ENCODE results near the gene P2RY6. TPM values are rescaled to one million over a fixed set of nuclear protein-coding genes. Genes with fewer than 3 reads are reported as not detected.

The P2RY6 gene
- total RNA-seq, 5 donors from 2014 or later (not counting 1 experiment from before 2014, with no cell fraction given) = 1.4 TPM; not detected in 4

- no peak overlapping the region for H3K4me3 Mint-ChIP-seq
- Histone ChIP-seq H3K36me3 (ENCODE audit: control insufficient read depth in 2 of 2, extremely low read depth in 1 of 2, insufficient read depth in 1 of 2, low read length in 1 of 2) (no peaks in the 10 kb centered on the region), H3K27me3 (replicated peaks in 1 of 2; ENCODE audit: control insufficient read depth in 2 of 2, extremely low read depth in 1 of 2, insufficient read depth in 2 of 2, low read length in 1 of 2) (peaks cover 0 to 26% of the 10 kb centered on the region in 2 experiments), H3K27ac (ENCODE audit: low read length) (no peak overlapping the region), H3K4me3 (ENCODE audit: control insufficient read depth in 1 of 2, extremely low read depth in 1 of 2, low read length in 1 of 2) (no peak overlapping the region), H3K4me1 (ENCODE audit: control insufficient read depth in 1 of 2, extremely low read depth in 1 of 2, insufficient read depth in 2 of 2, low read length in 2 of 2) (peaks cover 0 to 6% of the 10 kb centered on the region in 2 experiments), H3K9me3 (no peaks in the 10 kb centered on the region)
- ATAC-seq (replicated peaks in 1 of 4) (no peak), DNase-seq (no peak)
- 71% methylated on average over 5 of the region's 10 CpGs for WGBS (ENCODE audit: insufficient coverage)
- no peaks in the 10 kb centered on the region for H3K9me3 Mint-ChIP-seq
- peaks cover 0 to 8% of the 10 kb centered on the region in 2 donors for H3K27me3 Mint-ChIP-seq
- H3K4me1 Mint-ChIP-seq = peaks cover 0 to 5% (median 3%) of the 10 kb centered on the region in 3 donors
- no peak overlapping the region for H3K27ac Mint-ChIP-seq
- ChIA-PET POLR2A (no interaction called here), CTCF (no interaction called here)
- H3K36me3 Mint-ChIP-seq = no peaks in the 10 kb centered on the region
Measured at GRCh38 chr11:73237471-73238290, 34.5 kb upstream of the P2RY6 start.

- ChIA-PET POLR2A (no interaction called here), CTCF (no interaction called here)
- no peak for DNase-seq
- Mint-ChIP-seq H3K36me3 (no peaks in the 10 kb centered on the region), H3K4me1 (peaks cover 0 to 5% (median 3%) of the 10 kb centered on the region in 3 donors), H3K27ac (no peak overlapping the region), H3K27me3 (peaks cover 0 to 12% of the 10 kb centered on the region in 2 donors), H3K9me3 (no peaks in the 10 kb centered on the region), H3K4me3 (no peak overlapping the region)
- no peaks in the 10 kb centered on the region for H3K9me3 ChIP-seq
- no peaks in the 10 kb centered on the region for H3K36me3 ChIP-seq (ENCODE audit: control insufficient read depth in 2 of 2, extremely low read depth in 1 of 2, insufficient read depth in 1 of 2, low read length in 1 of 2)
- H3K4me3 ChIP-seq (ENCODE audit: control insufficient read depth in 1 of 2, extremely low read depth in 1 of 2, low read length in 1 of 2) = no peak overlapping the region
- peaks cover 0 to 26% of the 10 kb centered on the region in 2 experiments for H3K27me3 ChIP-seq (replicated peaks in 1 of 2; ENCODE audit: control insufficient read depth in 2 of 2, extremely low read depth in 1 of 2, insufficient read depth in 2 of 2, low read length in 1 of 2)
- no peak overlapping the region for H3K27ac ChIP-seq (ENCODE audit: low read length)
- H3K4me1 ChIP-seq (ENCODE audit: control insufficient read depth in 1 of 2, extremely low read depth in 1 of 2, insufficient read depth in 2 of 2, low read length in 2 of 2) = peaks cover 0 to 8% of the 10 kb centered on the region in 2 experiments
- ATAC-seq (replicated peaks in 1 of 4) = no peak
- WGBS (ENCODE audit: insufficient coverage) = 93% methylated on average over 4 of the region's 6 CpGs
Measured at GRCh38 chr11:73239111-73239521, 33.0 kb upstream of the P2RY6 start.

GRCh38 chr11:73239571-73240189 lies 32.5 kb upstream of the P2RY6 start:
- Mint-ChIP-seq H3K4me1 (peaks cover 0 to 5% (median 3%) of the 10 kb centered on the region in 3 donors), H3K36me3 (no peaks in the 10 kb centered on the region), H3K4me3 (no peak overlapping the region), H3K27ac (no peak overlapping the region), H3K9me3 (no peaks in the 10 kb centered on the region), H3K27me3 (peaks cover 0 to 12% of the 10 kb centered on the region in 2 donors)
- no peaks in the 10 kb centered on the region for H3K36me3 ChIP-seq (ENCODE audit: control insufficient read depth in 2 of 2, extremely low read depth in 1 of 2, insufficient read depth in 1 of 2, low read length in 1 of 2)
- ATAC-seq (replicated peaks in 1 of 4) = no peak
- CTCF ChIA-PET = no interaction called here
- H3K9me3 ChIP-seq = no peaks in the 10 kb centered on the region
- WGBS (ENCODE audit: insufficient coverage) = 89% methylated on average over 6 of the region's 7 CpGs
- DNase-seq = no peak
- H3K27ac ChIP-seq (ENCODE audit: low read length) = no peak overlapping the region
- H3K4me3 ChIP-seq (ENCODE audit: control insufficient read depth in 1 of 2, extremely low read depth in 1 of 2, low read length in 1 of 2) = no peak overlapping the region
- peaks cover 0 to 26% of the 10 kb centered on the region in 2 experiments for H3K27me3 ChIP-seq (replicated peaks in 1 of 2; ENCODE audit: control insufficient read depth in 2 of 2, extremely low read depth in 1 of 2, insufficient read depth in 2 of 2, low read length in 1 of 2)
- peaks cover 0 to 8% of the 10 kb centered on the region in 2 experiments for H3K4me1 ChIP-seq (ENCODE audit: control insufficient read depth in 1 of 2, extremely low read depth in 1 of 2, insufficient read depth in 2 of 2, low read length in 2 of 2)
- POLR2A ChIA-PET = no interaction called here

DNA sequence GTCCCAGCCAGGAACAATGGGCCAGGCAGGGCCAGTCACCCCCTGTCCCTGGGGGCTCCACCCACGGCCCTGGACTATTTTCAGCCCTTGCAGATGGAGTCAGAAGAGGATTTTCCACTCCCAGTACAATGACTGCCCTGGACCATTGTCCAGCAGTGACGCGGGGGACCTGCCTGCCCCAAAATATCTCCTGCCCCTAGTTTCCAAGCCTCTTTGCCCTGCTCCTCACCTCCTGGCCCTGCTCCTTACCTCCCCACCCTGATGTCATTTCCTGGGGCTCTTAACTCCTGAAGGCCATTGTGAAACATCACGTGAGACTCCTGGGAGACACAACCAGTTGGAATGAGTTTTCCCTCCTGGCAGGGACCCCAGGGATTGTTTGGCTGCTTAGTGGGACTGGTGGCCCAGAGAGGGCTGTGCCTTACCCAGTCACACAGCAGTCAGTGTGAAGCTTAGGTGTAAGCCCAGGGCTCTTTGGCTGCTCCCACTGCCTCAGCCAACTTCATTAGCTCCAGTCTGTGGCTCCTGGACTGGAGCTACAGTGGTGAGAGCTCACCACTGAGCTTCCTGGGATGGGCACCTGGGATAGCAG lies 31.9 kb upstream of the P2RY6 start:
- Histone ChIP-seq H3K27ac (ENCODE audit: low read length) (no peak overlapping the region), H3K9me3 (no peaks in the 10 kb centered on the region), H3K4me3 (ENCODE audit: control insufficient read depth in 1 of 2, extremely low read depth in 1 of 2, low read length in 1 of 2) (no peak overlapping the region), H3K4me1 (ENCODE audit: control insufficient read depth in 1 of 2, extremely low read depth in 1 of 2, insufficient read depth in 2 of 2, low read length in 2 of 2) (peaks cover 0 to 8% of the 10 kb centered on the region in 2 experiments), H3K27me3 (replicated peaks in 1 of 2; ENCODE audit: control insufficient read depth in 2 of 2, extremely low read depth in 1 of 2, insufficient read depth in 2 of 2, low read length in 1 of 2) (peaks cover 0 to 26% of the 10 kb centered on the region in 2 experiments), H3K36me3 (ENCODE audit: control insufficient read depth in 2 of 2, extremely low read depth in 1 of 2, insufficient read depth in 1 of 2, low read length in 1 of 2) (no peaks in the 10 kb centered on the region)
- peaks cover 0 to 5% (median 3%) of the 10 kb centered on the region in 3 donors for H3K4me1 Mint-ChIP-seq
- ATAC-seq (replicated peaks in 1 of 4) = no peak
- no peaks in the 10 kb centered on the region for H3K36me3 Mint-ChIP-seq
- H3K27ac Mint-ChIP-seq = no peak overlapping the region
- H3K9me3 Mint-ChIP-seq = no peaks in the 10 kb centered on the region
- H3K4me3 Mint-ChIP-seq = no peak overlapping the region
- ChIA-PET CTCF (no interaction called here), POLR2A (no interaction called here)
- peaks cover 0 to 12% of the 10 kb centered on the region in 2 donors for H3K27me3 Mint-ChIP-seq
- 84% methylated on average over 3 of the region's 4 CpGs for WGBS (ENCODE audit: insufficient coverage)
- DNase-seq = no peak

DNA sequence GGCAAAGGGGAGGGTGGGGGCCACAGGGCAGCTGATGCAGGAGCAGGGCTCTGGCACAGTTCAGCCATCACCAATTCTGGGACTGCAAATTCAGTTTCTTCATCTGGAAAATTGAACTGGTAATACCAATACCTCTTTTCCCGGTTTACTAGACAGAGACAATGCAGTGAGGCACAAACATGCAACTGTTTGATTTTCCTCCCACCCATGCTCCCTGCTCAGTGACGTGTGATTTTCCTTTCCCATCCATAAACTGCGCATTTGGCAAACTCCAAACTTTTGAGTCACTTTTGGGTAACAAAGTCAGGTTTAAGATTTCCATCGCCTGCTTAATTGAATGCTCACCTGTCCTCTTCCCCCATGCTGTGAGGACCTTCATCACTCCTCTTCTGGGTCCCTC lies 30.8 kb upstream of the P2RY6 start:
- peaks cover 0 to 8% of the 10 kb centered on the region in 2 experiments for H3K4me1 ChIP-seq (ENCODE audit: control insufficient read depth in 1 of 2, extremely low read depth in 1 of 2, insufficient read depth in 2 of 2, low read length in 2 of 2)
- H3K4me3 Mint-ChIP-seq = no peak overlapping the region
- H3K4me1 Mint-ChIP-seq = peaks cover 0 to 5% (median 3%) of the 10 kb centered on the region in 3 donors
- H3K27ac Mint-ChIP-seq = no peak overlapping the region
- peaks cover 0 to 26% of the 10 kb centered on the region in 2 experiments for H3K27me3 ChIP-seq (replicated peaks in 1 of 2; ENCODE audit: control insufficient read depth in 2 of 2, extremely low read depth in 1 of 2, insufficient read depth in 2 of 2, low read length in 1 of 2)
- DNase-seq = no peak
- 81% methylated on average over 3 of the region's 4 CpGs for WGBS (ENCODE audit: insufficient coverage)
- H3K9me3 Mint-ChIP-seq = no peaks in the 10 kb centered on the region
- H3K27ac ChIP-seq (ENCODE audit: low read length) = no peak overlapping the region
- ATAC-seq (replicated peaks in 1 of 4) = no peak
- ChIA-PET CTCF (no interaction called here), POLR2A (no interaction called here)
- H3K4me3 ChIP-seq (ENCODE audit: control insufficient read depth in 1 of 2, extremely low read depth in 1 of 2, low read length in 1 of 2) = no peak overlapping the region
- H3K27me3 Mint-ChIP-seq = peaks cover 0 to 12% of the 10 kb centered on the region in 2 donors
- no peaks in the 10 kb centered on the region for H3K36me3 Mint-ChIP-seq
- H3K9me3 ChIP-seq = no peaks in the 10 kb centered on the region
- H3K36me3 ChIP-seq (ENCODE audit: control insufficient read depth in 2 of 2, extremely low read depth in 1 of 2, insufficient read depth in 1 of 2, low read length in 1 of 2) = no peaks in the 10 kb centered on the region

- ATAC-seq (replicated peaks in 1 of 4) = peak; percentile 75 to 93 (median 90)
- no peaks in the 10 kb centered on the region for H3K9me3 Mint-ChIP-seq
- peaks cover 0 to 12% of the 10 kb centered on the region in 2 donors for H3K27me3 Mint-ChIP-seq
- peaks cover 0 to 8% of the 10 kb centered on the region in 2 experiments for H3K4me1 ChIP-seq (ENCODE audit: control insufficient read depth in 1 of 2, extremely low read depth in 1 of 2, insufficient read depth in 2 of 2, low read length in 2 of 2)
- H3K9me3 ChIP-seq = no peaks in the 10 kb centered on the region
- no peak overlapping the region for H3K4me3 Mint-ChIP-seq
- 25% methylated on average over 9 of the region's 12 CpGs for WGBS (ENCODE audit: insufficient coverage)
- H3K27ac ChIP-seq (ENCODE audit: low read length) = no peak overlapping the region
- H3K27ac Mint-ChIP-seq = peak overlapping the region in 1 of 2 donors; percentile 58
- no peaks in the 10 kb centered on the region for H3K36me3 ChIP-seq (ENCODE audit: control insufficient read depth in 2 of 2, extremely low read depth in 1 of 2, insufficient read depth in 1 of 2, low read length in 1 of 2)
- peak overlapping the region in 1 of 2 donors; percentile 9 for H3K4me3 ChIP-seq (ENCODE audit: control insufficient read depth in 1 of 2, extremely low read depth in 1 of 2, low read length in 1 of 2)
- POLR2A ChIA-PET = no interaction called here
- peaks cover 0 to 25% of the 10 kb centered on the region in 2 experiments for H3K27me3 ChIP-seq (replicated peaks in 1 of 2; ENCODE audit: control insufficient read depth in 2 of 2, extremely low read depth in 1 of 2, insufficient read depth in 2 of 2, low read length in 1 of 2)
- H3K36me3 Mint-ChIP-seq = no peaks in the 10 kb centered on the region
- H3K4me1 Mint-ChIP-seq = peaks cover 0 to 5% (median 5%) of the 10 kb centered on the region in 3 donors
- DNase-seq = peak in 34 of 35 experiments; percentile 18 to 75 (median 60)
- CTCF ChIA-PET = interaction anchor here in 1 of 2 donors (0.5 kb wide), 1 partner anchor 18 kb away, joined by 4 read pairs; no protein-coding TSS in a partner anchor
Measured at GRCh38 chr11:73242251-73243092, 29.7 kb upstream of the P2RY6 start.

Data from T-cell (primary cell).